Right atrium auricular region (tissue), 2 donors: ENCODE results near the gene IZUMO1R. TPM values are rescaled to one million over a fixed set of nuclear protein-coding genes. Genes with fewer than 3 reads are reported as not detected.

Experiments
- DNase-seq: peaks from one replicate; pipeline ENCODE4 v3.0.0-alpha.2; 2019; ENCODE audit warnings: low spot score
- H3K27ac ChIP-seq, 2 donors: fragments of 200-600 bp; sonication (generic); 1 replicate in 1 of 2; 2 replicates in 1 of 2; pipeline ENCODE4 v1.5.1; 2016 to 2019
- H3K27me3 ChIP-seq, 2 donors: fragments of 200-600 bp; sonication (generic); one replicate each; pipeline versions ENCODE4 v1.5.1 to v1.6.0; 2017 to 2019
- H3K36me3 ChIP-seq: fragments of 200-600 bp; sonication (generic); one replicate; pipeline ENCODE4 v1.5.1; 2016
- H3K4me1 ChIP-seq, 2 donors: fragments of 200-600 bp; sonication (generic); one replicate each; pipeline versions ENCODE4 v1.5.1 to v1.6.0; 2017 to 2019
- H3K4me3 ChIP-seq, 2 donors: fragments of 200-600 bp; sonication (generic); 1 replicate in 1 of 2; 2 replicates in 1 of 2; pipeline ENCODE4 v1.5.1; 2017 to 2019; ENCODE audit warnings: mild to moderate bottlenecking in 1 of 2, moderate library complexity in 1 of 2
- H3K9me3 ChIP-seq, 2 donors: fragments of 200-600 bp; sonication (generic); one replicate each; pipeline ENCODE4 v1.5.1; 2019
- CTCF ChIP-seq, 2 donors: fragments of 200-600 bp; sonication (generic); IDR thresholded peaks; one replicate each; pipeline ENCODE4 v1.5.1; 2019; ENCODE audit warnings: antibody characterized with exemption in 2 of 2
- total RNA-seq, 2 donors: library from RNA; depleted of rRNA; stranded (reverse); fragments of >200 nt; gene quantifications; one replicate each; pipeline ENCODE4 v1.1.0, GENCODE V29; 2016

Gene IZUMO1R
- total RNA-seq, 2 donors from 2014 or later, result not detected

- H3K27me3 ChIP-seq, result no peaks in the 10 kb centered on the region
- no peaks in the 10 kb centered on the region for H3K9me3 ChIP-seq
- H3K4me1 ChIP-seq, result peaks cover 0 to 3% of the 10 kb centered on the region in 2 donors
- no peak overlapping the region for H3K27ac ChIP-seq
- DNase-seq, result no peak
- no peak for TF ChIP-seq CTCF (IDR thresholded peaks at IDR 0.05)
- no peak overlapping the region for H3K4me3 ChIP-seq
- H3K36me3 ChIP-seq, result no peaks in the 10 kb centered on the region
These were observed 24.4 kb upstream of the IZUMO1R start for GRCh38 chr11:94279996-94280395.

- no peak for TF ChIP-seq CTCF (IDR thresholded peaks at IDR 0.05)
- Histone ChIP-seq H3K36me3 (no peaks in the 10 kb centered on the region), H3K27ac (no peak overlapping the region), H3K27me3 (no peaks in the 10 kb centered on the region), H3K4me1 (peaks cover 0 to 3% of the 10 kb centered on the region in 2 donors), H3K4me3 (no peak overlapping the region), H3K9me3 (no peaks in the 10 kb centered on the region)
- DNase-seq, result no peak
These were observed 23.1 kb upstream of the IZUMO1R start for GRCh38 chr11:94281324-94281723.

- DNase-seq, result no peak
- no peak for TF ChIP-seq CTCF (IDR thresholded peaks at IDR 0.05)
- H3K27ac ChIP-seq, result no peak overlapping the region
- no peak overlapping the region for H3K4me3 ChIP-seq
- peaks cover 0 to 3% of the 10 kb centered on the region in 2 donors for H3K4me1 ChIP-seq
- no peaks in the 10 kb centered on the region for H3K36me3 ChIP-seq
- H3K27me3 ChIP-seq, result no peaks in the 10 kb centered on the region
- no peaks in the 10 kb centered on the region for H3K9me3 ChIP-seq
These were observed 20.7 kb upstream of the IZUMO1R start for GRCh38 chr11:94283678-94284077.

- no peaks in the 10 kb centered on the region for H3K4me1 ChIP-seq
- H3K27me3 ChIP-seq, result no peaks in the 10 kb centered on the region
- H3K4me3 ChIP-seq, result no peak overlapping the region
- H3K27ac ChIP-seq, result no peak overlapping the region
- DNase-seq, result no peak
- TF ChIP-seq CTCF (IDR thresholded peaks at IDR 0.05), result no peak
- H3K9me3 ChIP-seq, result peaks cover 0 to 12% of the 10 kb centered on the region in 2 donors
- no peaks in the 10 kb centered on the region for H3K36me3 ChIP-seq
These were observed 8.8 kb upstream of the IZUMO1R start for GRCh38 chr11:94295534-94295933.

GRCh38 chr11:94297985-94298576 is 6.3 kb upstream of the IZUMO1R start:
- no peak for TF ChIP-seq CTCF (IDR thresholded peaks at IDR 0.05)
- Histone ChIP-seq H3K4me1 (no peaks in the 10 kb centered on the region), H3K4me3 (no peak overlapping the region), H3K9me3 (no peaks in the 10 kb centered on the region), H3K27ac (no peak overlapping the region), H3K27me3 (no peaks in the 10 kb centered on the region), H3K36me3 (no peaks in the 10 kb centered on the region)
- DNase-seq, result no peak

- no peak for TF ChIP-seq CTCF (IDR thresholded peaks at IDR 0.05)
- Histone ChIP-seq H3K27ac (no peak overlapping the region), H3K36me3 (no peaks in the 10 kb centered on the region), H3K27me3 (no peaks in the 10 kb centered on the region), H3K4me3 (no peak overlapping the region), H3K4me1 (peaks cover 0 to 12% of the 10 kb centered on the region in 2 donors), H3K9me3 (no peaks in the 10 kb centered on the region)
- DNase-seq, result no peak
These were observed 1.6 kb upstream of the IZUMO1R start for GRCh38 chr11:94302776-94303175.
